ENCODE results near the gene MYO3B.
"Not testable (repeated sequence)": the region's sequence is repeated elsewhere in the genome, so short reads cannot be mapped to it uniquely, and the experiment has no call there.

Gene MYO3B

GRCh38 chr2:170530284-170530745 lies 352.4 kb downstream of the MYO3B start:
- DNase-seq, result peak; percentile 51

DNA sequence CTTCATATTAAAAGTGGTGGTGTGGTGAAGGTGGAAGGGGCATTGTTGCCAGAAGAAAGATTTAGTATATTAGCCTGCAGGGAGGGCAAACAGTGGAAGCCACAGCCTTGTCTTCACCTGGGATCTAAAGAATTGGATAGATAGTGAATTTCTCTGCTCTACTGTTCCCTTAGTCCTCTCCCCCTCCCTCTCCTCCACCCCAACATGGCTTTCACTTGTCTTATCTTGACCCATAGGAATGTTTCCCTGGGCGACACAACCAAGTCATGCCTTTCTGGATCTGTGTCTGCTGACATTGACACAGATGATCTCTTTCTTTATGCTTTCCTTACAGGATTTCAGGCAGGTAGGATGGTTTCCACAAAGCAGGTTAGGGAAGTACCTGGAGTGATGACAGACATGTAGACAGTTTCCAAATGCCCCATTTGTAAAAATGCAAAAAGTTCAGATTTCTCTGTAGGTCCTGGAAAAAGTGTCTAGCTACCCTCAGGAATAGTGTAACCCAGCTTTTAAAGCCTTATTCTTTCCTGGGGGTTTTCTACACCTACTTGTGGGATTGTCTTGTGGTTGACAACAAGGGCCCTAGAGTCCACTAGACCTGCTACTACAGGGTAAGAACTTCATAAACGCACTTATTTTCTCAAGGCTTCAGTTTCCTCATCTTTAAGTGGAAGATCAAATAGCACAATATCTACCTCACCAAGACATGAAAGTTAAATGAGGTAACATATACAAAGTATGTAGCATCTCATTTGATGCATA lies 353.0 kb downstream of the MYO3B start:
- no peak for DNase-seq

DNA sequence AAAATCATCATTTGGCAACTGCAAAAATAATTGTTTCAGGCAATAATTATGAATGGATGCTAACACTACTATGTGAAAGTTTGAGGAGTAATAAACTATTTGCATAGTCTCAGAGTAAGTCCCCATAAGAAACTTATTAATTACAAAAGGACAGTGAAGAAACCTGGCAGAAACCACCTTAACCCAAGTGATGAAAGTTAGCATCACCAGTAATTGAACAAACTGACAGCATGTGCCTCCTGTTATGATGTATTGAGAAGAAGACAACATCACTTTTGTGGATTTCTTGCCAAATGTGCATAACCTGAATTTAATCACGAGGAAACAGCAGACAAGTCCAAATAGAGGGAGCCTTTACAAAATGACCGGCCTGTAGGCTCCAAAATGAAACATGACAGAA lies 353.9 kb downstream of the MYO3B start:
- no peak for DNase-seq

DNA sequence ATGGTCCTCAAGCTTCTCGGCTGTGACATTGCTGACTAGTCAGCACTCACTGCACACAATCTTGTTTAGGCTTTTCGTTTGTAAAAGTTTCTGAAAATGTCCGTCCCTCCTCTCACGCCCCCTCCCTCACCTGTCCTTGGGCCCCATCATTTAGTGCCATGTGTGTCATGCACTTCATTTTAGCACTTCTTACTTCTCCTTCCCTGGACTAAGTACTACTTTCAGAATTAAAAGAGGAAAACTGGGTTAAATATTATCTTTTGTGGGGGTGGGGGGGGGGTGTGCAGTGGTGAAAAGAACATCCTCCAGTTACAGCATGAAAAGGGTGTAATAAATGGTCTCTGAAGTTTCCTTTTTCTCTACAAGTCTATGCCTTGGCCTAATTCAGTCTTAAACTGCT lies 355.2 kb downstream of the MYO3B start:
- DNase-seq, result no peak

- DNase-seq, result no peak
Observed at GRCh38 chr2:170535552-170535951, 357.6 kb downstream of the MYO3B start.

- DNase-seq, result no peak
Observed at GRCh38 chr2:170544817-170545216, 366.9 kb downstream of the MYO3B start.

DNA sequence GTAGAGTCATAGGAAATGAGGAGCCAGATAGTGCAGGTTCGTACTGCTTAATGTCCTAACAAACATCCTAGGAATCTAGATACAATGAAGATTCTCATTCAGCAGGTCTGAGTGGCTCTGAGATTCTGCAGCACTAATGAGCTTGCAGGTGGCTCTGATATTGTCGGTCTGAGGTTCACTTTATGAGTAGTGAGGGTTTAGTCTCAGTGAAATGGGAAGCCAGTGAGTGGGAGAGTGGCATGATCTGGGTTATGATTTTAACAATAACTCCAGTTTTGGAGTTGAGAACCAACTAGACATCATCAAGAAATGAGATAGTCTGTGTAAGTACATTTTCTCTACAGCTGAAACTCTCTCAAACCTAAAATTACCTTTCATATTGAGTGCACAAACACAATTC lies 370.4 kb downstream of the MYO3B start:
- DNase-seq, result no peak

DNA sequence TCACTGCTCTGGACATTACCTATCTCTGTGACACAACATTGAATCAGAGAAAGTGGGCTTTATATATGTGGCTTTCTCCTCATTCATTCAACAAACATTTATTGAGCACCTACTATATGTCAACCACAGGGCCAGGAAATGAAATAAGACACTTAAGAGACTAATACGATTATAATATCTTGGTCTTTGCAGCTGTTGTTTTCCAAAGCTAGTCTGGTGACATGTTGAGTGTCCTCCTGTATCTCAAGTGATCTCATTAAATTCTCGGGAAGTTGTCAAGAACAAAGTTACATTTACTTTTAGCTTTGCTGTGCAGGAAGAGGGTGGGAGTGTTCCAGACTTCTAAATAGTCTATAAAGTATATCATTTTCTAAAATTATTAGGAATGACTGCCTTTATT lies 372.6 kb downstream of the MYO3B start:
- no peak for DNase-seq

GRCh38 chr2:170551899-170552298 lies 374.0 kb downstream of the MYO3B start:
- not testable (repeated sequence) for DNase-seq

DNA sequence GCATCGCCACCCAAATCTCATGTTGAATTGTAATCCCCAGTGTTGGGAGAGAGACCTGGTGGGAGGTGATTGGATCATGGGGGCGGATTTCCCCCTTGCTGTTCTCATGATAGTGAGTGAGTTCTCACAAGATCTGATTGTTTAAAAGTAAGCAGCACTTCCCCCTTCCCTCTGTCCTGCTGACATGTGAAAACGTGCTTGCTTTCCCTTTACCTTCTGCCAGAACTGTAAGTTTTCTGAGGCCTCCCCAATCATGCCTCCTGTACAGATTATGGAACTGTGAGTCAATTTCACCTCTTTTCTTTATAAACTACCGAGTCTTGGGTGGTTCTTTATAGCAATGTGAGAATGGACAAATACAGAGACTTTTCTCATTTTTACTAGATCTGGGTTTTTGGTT lies 375.8 kb downstream of the MYO3B start:
- no peak for DNase-seq

- no peak for DNase-seq
Observed at GRCh38 chr2:170554278-170554955, 376.5 kb downstream of the MYO3B start.

- no peak for DNase-seq
Observed at GRCh38 chr2:170562928-170563327, 385.0 kb downstream of the MYO3B start.

DNA sequence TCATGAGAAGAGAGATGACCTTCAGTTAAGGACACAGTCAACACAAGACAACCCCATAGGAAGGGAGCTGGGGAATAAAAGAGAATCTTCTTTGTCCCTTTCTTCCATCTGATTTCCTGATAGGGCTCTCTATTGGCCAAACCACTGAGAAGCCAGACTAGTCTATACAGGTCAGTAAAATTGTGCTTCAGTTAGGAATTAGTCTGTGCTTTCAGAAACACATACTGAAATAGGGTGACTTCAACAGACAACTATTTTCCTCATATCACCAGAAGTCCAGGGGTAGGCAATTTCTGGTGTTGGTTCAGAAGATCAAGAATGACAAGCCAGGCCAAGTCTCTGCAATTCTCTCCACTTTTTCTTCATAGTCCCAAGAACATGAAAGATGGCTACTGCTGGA lies 385.5 kb downstream of the MYO3B start:
- DNase-seq, result no peak

DNA sequence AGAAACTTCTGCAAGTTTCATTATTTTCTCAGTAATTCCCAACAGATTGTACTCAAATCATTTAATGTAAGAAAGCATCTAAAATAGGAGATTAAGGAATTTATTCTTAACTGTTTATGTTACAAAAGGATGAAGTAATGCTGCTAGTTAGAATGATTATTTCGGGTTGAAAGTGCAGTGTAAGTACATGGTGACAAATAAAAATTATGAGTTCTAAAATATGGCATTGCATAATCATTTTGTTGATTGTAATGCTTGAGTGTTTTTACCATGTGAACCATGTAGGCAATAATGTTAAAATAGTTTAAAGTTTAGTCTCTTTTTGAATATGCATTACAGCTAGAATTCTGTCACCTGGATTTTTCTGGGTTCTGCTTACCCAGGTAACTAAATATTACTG lies 388.2 kb downstream of the MYO3B start:
- DNase-seq, result no peak

DNA sequence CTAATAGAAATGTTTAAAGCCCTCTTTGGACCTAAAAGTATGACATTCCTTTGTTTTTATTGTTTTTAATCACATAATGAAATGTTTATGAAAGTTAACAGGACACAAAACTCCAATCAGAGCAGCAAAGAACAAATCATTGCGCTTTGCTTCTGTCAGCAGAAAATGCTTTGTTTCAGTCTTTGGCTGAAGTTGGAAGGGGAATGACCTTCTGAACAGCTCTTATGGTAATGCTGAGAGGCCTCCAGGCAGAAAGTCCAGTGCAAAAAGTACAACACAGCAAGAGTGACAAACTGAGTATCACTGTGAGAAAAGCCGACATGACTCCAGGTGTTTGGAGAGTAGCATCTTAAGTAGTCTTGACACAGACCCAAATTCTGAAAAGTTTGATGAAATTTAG lies 389.5 kb downstream of the MYO3B start:
- no peak for DNase-seq

GRCh38 chr2:170568511-170568910 lies 390.6 kb downstream of the MYO3B start:
- no peak for DNase-seq

GRCh38 chr2:170571612-170572011 lies 393.7 kb downstream of the MYO3B start:
- DNase-seq, result no peak

- DNase-seq, result no peak
Observed at GRCh38 chr2:170573671-170574070, 395.7 kb downstream of the MYO3B start.

DNA sequence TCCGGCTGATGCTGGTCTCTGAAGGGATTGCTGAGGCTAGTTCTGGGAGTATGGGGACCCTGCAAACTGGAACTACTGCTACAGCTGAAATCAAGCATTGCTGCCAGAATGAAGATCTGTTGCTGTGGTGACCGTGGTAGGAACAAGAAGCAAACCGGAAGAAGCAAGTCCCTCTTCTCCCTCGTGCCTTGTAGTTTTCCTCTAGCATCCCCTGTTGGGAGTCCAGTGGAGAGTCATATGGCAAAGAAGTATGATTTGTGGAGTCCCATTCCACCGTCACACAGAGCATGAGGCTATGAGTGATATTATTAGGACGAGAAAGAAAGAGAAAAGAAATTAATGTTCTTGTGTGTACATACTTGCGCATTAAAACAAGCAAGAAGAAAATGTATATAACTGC lies 398.3 kb downstream of the MYO3B start:
- DNase-seq, result no peak

DNA sequence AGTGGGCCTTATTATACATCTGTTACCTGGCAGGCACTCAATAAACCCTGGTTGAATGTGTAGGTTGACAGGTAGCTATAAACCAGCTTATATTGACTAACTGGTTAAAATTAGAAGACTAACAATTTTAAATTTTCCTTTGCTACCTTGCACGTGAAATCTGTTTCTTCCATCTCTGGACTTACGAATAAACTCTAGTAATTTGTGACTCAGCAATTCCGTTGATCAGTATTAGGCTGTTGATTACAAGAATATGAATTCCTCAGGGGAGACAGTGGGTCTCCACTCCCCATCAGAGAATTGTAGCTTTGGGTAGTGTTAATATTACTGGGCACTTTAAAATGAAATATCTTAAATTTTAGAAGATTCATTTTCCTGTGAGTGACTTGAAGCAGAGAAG lies 399.4 kb downstream of the MYO3B start:
- no peak for DNase-seq

- no peak for DNase-seq
Observed at GRCh38 chr2:170578606-170579005, 400.7 kb downstream of the MYO3B start.

GRCh38 chr2:170579511-170579910 lies 401.6 kb downstream of the MYO3B start:
- DNase-seq, result no peak

DNA sequence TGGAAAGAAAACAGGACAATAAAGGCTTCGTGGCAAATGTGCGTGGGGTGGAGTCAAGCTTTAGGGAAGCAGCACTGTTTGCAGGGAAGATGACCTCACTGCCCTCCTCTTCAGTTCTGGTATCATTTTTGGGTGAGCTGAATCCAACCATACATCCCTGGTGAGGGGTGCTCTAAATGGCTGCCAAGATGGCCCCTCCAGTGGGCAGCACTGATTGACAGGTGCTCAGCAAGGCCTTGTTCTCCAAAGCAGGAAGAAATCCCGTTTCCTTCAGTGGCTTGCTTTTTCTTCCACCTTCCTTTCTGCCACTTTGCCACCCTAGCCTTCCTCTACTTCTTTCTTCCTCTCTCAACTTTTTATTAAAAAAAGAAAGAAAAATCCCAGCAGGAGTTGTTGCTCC lies 404.4 kb downstream of the MYO3B start:
- DNase-seq, result no peak

- DNase-seq, result no peak
Observed at GRCh38 chr2:170582751-170583463, 405.0 kb downstream of the MYO3B start.
